ENCODE results near the gene CFAP97D1. TPM values are rescaled to one million over a fixed set of nuclear protein-coding genes. Genes with fewer than 3 reads are reported as not detected.

CFAP97D1 gene
- under 0.01 TPM in 1 of 2 replicates, not detected in the other for total RNA-seq

GRCh38 chr17:43780135-43780534, at the start of gene CFAP97D1:
TSS of gene CFAP97D1 (plus strand) at chr17:43780435. CDS start at chr17:43780463, 28 bp downstream.

GRCh38 chr17:43758497-43759174, 21.6 kb upstream of the CFAP97D1 start, which contains the start of gene SOST:
TSS of gene SOST (minus strand) at chr17:43758791. CDS start at chr17:43758741, 50 bp downstream.

GRCh38 chr17:43778337-43779144, 1.7 kb upstream of the CFAP97D1 start, which contains the start of gene DUSP3:
TSS of gene DUSP3 (minus strand) at chr17:43778977. CDS start at chr17:43778924, 53 bp downstream.

GRCh38 chr17:43832976-43833829, 53.0 kb downstream of the CFAP97D1 start, which contains the start of gene MPP3:
TSS of gene MPP3 (minus strand) at chr17:43833146. CDS start at chr17:43831906, 1,240 bp downstream.

Other genes starting within 250 kb of the CFAP97D1 start
- 1.2 and 1.5 TPM in 2 replicates for gene ETV4, start 234.1 kb upstream of the CFAP97D1 start, total RNA-seq
- gene MEOX1, start 118.5 kb upstream of the CFAP97D1 start, total RNA-seq: not detected in 2 replicates
- gene SOST, start 21.6 kb upstream of the CFAP97D1 start, total RNA-seq: not detected in 2 replicates
- 47.4 and 64.0 TPM in 2 replicates for gene DUSP3, start 1.5 kb upstream of the CFAP97D1 start, total RNA-seq
- gene MPP3, start 52.7 kb downstream of the CFAP97D1 start, total RNA-seq: 8.6 and 10.0 TPM in 2 replicates
- gene CD300LG, start 66.7 kb downstream of the CFAP97D1 start, total RNA-seq: not detected in 2 replicates
- gene MPP2, start 127.1 kb downstream of the CFAP97D1 start, total RNA-seq: 4.3 and 7.4 TPM in 2 replicates
- gene PPY, start 162.0 kb downstream of the CFAP97D1 start, total RNA-seq: not detected in 2 replicates
- gene PYY, start 173.5 kb downstream of the CFAP97D1 start, total RNA-seq: not detected in 2 replicates
- 3.5 and 5.1 TPM in 2 replicates for gene NAGS, start 224.2 kb downstream of the CFAP97D1 start, total RNA-seq
- 97.4 and 114 TPM in 2 replicates for gene TMEM101, start 234.5 kb downstream of the CFAP97D1 start, total RNA-seq